NCI-H82 treated with DMSO at 0.1 percent for 48 hours (cell line): Measurements from ENCODE around the gene MYBL2.

Experiments used
- DNase-seq: peaks from one replicate; lab custom pipeline; 2025; ENCODE audit not compliant: unreplicated experiment; lab: John Stamatoyannopoulos, UW

The MYBL2 gene

GRCh38 chr20:43681991-43682410, 15.1 kb downstream of the MYBL2 start:
- no peak for DNase-seq

- no peak for DNase-seq
Observed at GRCh38 chr20:43682446-43682845, 15.5 kb downstream of the MYBL2 start.

DNA sequence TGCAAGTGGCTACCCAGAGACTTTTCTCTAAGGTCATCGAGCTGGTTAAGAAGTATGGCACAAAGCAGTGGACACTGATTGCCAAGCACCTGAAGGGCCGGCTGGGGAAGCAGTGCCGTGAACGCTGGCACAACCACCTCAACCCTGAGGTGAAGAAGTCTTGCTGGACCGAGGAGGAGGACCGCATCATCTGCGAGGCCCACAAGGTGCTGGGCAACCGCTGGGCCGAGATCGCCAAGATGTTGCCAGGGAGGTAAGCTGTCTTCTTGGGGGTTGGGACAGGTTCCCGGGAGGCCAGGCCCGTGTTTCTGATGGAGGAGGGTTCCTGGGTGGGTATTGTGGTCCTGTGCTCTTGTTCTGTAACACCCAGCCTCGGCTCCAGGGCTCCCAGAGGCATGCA, 19.9 kb downstream of the MYBL2 start:
- no peak for DNase-seq

- no peak for DNase-seq
Observed at GRCh38 chr20:43689165-43689564, 22.3 kb downstream of the MYBL2 start.

GRCh38 chr20:43690943-43691598, 24.2 kb downstream of the MYBL2 start:
- no peak for DNase-seq

DNA sequence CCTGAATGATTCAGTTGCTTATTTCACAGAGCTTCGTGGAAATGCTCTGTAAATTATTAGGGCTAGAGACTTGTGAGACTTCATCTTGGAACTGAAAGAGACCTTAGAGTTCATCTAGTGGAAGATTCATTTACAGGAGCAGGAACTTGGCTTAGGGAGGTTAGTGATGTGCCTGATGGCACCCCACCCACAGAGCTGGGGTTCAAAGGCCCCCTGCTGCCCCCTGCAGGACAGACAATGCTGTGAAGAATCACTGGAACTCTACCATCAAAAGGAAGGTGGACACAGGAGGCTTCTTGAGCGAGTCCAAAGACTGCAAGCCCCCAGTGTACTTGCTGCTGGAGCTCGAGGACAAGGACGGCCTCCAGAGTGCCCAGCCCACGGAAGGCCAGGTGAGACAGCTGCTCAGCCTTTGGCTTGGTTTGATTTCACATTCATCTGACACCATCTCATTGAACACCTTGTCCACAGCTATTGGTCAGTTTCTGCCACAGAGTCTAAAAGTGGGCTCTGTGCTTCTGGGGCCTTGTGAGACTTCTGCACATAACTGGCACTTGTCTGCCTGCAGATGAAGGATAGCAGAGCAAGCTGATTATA, 25.1 kb downstream of the MYBL2 start:
- DNase-seq, result no peak

- DNase-seq, result no peak
Observed at GRCh38 chr20:43694763-43695162, 27.8 kb downstream of the MYBL2 start.

DNA sequence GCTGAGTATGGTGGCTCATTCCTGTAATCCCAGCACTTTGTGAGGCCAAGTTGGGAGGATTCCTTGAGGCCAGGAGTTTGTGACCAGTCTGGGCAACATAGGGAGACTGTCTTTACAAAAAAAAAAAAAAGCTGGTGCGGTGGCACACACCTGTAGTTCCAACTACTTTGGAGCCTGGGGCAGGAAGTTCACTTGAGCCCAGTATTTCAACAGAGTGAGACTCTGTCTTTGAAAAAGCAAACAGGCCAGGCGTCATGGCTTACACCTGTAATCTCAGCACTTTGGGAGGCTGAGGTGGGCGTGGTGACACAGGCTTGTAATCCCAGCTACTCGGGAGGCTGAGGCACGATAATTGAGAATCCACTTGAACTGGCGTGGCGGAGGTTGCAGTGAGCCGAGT, 28.7 kb downstream of the MYBL2 start:
- DNase-seq, result no peak

DNA sequence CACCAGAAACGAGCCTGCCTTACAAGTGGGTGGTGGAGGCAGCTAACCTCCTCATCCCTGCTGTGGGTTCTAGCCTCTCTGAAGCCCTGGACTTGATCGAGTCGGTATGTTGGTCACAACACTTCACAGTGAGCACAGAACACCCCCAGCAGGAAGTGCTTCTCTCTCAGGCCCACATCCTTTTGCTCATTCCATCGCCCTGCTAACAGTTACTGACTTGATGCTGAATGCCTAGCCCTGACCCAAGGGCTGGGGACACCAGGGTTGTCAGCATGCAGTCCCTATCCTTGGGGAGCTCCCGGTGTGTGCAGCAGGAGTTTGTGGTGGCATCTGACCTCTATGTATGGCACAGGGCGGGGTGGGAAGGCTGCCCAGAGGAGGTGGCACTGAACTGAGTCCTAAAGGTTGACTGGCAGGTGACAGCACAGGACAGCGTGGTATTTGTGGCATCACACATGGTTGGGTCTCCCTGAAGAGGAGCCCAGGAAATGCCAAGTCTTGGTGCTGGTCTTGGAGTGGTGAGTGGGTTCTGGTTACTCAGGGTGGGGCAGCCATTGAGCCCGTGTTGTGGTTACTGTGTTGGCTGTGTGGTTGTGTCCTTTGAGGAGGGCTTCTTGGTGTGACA, 33.1 kb downstream of the MYBL2 start:
- no peak for DNase-seq

GRCh38 chr20:43700627-43701026, 33.7 kb downstream of the MYBL2 start:
- DNase-seq, result no peak

DNA sequence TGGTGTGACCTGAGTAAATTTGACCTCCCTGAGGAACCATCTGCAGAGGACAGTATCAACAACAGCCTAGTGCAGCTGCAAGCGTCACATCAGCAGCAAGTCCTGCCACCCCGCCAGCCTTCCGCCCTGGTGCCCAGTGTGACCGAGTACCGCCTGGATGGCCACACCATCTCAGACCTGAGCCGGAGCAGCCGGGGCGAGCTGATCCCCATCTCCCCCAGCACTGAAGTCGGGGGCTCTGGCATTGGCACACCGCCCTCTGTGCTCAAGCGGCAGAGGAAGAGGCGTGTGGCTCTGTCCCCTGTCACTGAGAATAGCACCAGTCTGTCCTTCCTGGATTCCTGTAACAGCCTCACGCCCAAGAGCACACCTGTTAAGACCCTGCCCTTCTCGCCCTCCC, 35.6 kb downstream of the MYBL2 start:
- no peak for DNase-seq

DNA sequence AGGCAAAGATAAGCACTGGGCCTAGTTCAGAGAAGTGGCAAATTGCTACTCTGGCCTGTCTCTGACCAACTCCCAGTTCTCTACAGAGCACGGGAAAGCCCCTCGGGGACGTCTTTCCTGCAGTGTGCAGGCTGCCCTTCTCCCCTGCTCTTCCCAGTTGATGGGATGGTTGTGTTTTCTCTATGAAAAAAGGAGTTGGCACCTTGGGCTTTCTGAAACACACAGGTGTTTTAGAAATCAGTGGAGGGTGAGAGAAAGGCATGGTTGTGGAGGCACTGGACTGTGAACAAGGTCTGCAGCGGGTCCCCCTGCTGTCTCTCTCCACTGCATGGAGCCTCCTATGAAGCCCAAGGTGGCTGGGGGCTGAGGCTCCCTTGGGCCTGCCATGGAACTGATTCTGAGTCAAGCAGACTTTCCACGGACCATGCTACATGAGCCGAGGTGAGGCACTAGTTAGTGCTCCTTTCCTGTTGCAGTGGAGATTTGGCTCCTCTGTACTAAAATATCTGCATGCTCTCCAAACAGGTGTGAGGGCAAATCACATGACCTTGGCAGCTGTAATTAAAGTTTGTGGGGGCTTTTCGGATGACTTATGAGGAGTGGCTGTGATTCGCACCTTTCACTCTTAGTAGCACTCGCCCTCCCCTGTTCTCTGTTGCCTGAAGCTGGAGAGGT, 43.6 kb downstream of the MYBL2 start:
- DNase-seq, result no peak

DNA sequence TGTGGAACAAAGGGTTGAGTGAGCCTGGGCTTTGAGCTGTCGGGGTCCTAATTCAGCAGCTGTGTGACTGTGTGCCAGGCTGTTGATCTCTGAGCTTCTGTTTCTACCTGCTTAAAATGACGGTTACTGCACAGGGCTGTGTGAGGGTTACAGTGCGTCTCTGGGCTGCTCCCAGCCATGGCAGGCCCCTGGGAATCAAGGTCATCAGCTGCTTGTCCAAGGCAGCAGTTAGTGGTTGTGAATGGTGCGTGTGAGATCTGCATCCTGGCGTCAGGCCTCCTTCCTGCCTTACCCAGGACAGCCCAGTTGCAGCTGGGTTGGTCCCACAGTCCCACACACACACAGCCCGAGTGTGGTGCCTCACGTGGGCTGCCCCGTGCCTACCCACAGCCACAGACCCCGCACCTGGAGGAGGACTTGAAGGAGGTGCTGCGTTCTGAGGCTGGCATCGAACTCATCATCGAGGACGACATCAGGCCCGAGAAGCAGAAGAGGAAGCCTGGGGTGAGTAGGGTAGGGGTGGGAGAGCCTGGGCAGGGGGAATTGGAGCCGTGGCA, 44.3 kb downstream of the MYBL2 start:
- no peak for DNase-seq

DNA sequence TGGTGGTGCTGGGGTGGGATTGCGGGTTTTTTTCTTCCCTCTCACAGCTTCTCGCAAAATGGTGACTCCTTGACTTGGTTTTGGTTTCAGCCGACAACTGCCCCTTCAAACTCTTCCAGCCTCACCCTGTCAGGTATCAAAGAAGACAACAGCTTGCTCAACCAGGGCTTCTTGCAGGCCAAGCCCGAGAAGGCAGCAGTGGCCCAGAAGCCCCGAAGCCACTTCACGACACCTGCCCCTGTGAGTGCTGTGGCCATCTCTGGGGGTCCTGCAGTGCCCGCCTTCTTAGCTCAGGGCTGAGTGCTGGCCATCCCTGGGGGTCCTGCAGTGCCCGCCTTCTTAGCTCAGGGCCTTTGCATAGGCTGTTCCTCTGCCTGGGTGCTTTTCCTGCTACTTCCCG, 48.1 kb downstream of the MYBL2 start:
- DNase-seq, result no peak

DNA sequence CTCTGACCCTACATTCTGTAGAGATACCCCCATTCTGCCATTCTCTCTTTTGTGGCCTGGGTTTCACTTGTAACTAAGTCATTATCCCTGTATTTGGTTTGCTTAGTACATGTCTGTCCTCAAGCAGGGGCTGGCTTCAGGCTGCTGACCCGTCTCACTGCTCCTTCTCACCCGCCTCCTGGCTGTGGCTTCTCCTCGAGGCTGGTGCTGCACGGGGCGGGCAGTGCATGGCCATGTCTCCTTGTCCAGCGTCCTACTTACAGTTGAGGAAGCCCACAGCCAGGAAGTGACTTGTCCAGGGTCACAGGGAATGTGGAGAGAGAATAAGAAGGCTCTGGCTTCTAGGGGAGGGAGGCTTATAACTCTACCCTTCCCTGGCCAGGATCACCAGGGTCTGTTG, 48.6 kb downstream of the MYBL2 start:
- DNase-seq, result no peak

GRCh38 chr20:43716123-43716522, 49.2 kb downstream of the MYBL2 start:
- DNase-seq, result no peak

GRCh38 chr20:43716757-43717615, 50.1 kb downstream of the MYBL2 start:
- no peak for DNase-seq

DNA sequence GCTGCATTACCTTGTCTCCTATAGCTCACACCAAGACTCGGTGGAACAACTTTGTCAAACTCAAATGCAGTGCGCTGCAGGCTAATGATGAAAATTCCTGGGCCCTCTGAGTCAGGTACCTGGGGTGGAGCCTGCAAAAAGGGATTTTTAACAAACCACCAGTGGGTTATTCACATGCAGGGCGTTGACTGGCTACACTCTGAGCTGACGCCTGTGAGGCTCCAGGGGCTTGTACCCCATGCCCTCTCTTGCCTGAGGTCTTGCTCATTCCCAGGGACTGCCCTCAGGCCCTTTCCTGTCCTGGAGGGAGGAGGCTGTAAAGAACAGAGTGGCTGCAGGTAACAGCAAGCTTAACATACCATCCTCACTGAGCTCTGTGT, 50.7 kb downstream of the MYBL2 start:
- DNase-seq, result no peak

GRCh38 chr20:43720007-43720406, 53.1 kb downstream of the MYBL2 start:
- DNase-seq, result no peak

DNA sequence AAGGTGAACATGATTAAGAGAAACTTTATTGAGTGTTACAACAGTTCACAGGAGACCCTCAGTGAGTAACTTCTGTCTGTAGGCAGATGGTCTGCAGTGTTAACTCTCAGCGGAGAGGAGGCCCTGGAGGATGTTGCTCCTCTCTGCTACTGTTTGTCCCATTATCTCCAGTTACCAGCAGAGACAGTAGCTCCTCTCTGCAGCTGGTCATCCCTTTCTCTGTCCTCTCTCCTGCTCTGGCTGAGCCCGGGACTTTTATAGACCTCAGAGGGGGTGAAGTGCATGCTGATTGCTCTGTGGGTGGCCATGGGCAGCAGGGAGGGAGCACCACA, 54.1 kb downstream of the MYBL2 start:
- no peak for DNase-seq
